CD14-positive monocyte (primary cell): ENCODE data around the gene MPP1. TPM values are rescaled to one million over a fixed set of nuclear protein-coding genes. Genes with fewer than 3 reads are reported as not detected.

Experiments
- DNase-seq, 3 donors: peaks; one replicate each; pipeline ENCODE4 v3.0.0-alpha.2; 2011 to 2022
- H2AFZ ChIP-seq: 2 replicates; pipeline ENCODE4 v1.6.0; 2012; ENCODE audit warnings: mild to moderate bottlenecking, low read depth, low read length, inconsistent platforms; ENCODE audit not compliant: insufficient read depth, poor library complexity, severe bottlenecking
- H3K27ac ChIP-seq, 2 donors: 1 replicate in 1 of 2; 2 replicates in 1 of 2; pipeline ENCODE4 v1.5.1; 2012 to 2013; ENCODE audit warnings: low read length in 2 of 2, control low read depth in 1 of 2, inconsistent platforms in 1 of 2, low read depth in 1 of 2, mild to moderate bottlenecking in 1 of 2
- H3K27me3 ChIP-seq, 2 donors: one replicate each; pipeline versions ENCODE4 v1.6.0 to v1.6.1; 2011 to 2013; ENCODE audit warnings: low read length in 2 of 2; ENCODE audit not compliant: control insufficient read depth in 2 of 2, insufficient read depth in 2 of 2
- H3K36me3 ChIP-seq, 2 donors: replicated peaks in 1 of 2; 1 replicate in 1 of 2; 2 replicates in 1 of 2; pipeline versions ENCODE4 v1.5.1 to v1.6.1; 2012 to 2013; ENCODE audit warnings: low read length in 2 of 2, control low read depth in 1 of 2, inconsistent platforms in 1 of 2, mild to moderate bottlenecking in 1 of 2; ENCODE audit not compliant: insufficient read depth in 2 of 2, control insufficient read depth in 1 of 2
- H3K4me1 ChIP-seq, 2 donors: 1 replicate in 1 of 2; 2 replicates in 1 of 2; pipeline versions ENCODE4 v1.5.1 to v1.6.1; 2012 to 2013; ENCODE audit warnings: low read length in 2 of 2, control low read depth in 1 of 2, inconsistent platforms in 1 of 2, mild to moderate bottlenecking in 1 of 2, moderate library complexity in 1 of 2; ENCODE audit not compliant: insufficient read depth in 2 of 2, control insufficient read depth in 1 of 2
- H3K4me2 ChIP-seq: replicated peaks from 2 replicates; pipeline ENCODE3; 2012; ENCODE audit warnings: low read length, moderate library complexity, mild to moderate bottlenecking; ENCODE audit not compliant: poor library complexity, severe bottlenecking; ENCODE audit errors: extremely low read depth
- H3K4me3 ChIP-seq, 3 experiments: fragments of 200-600 bp in 1 of 3; sonication (generic) in 1 of 3; replicated peaks in 1 of 3; 1 replicate in 2 of 3; 2 replicates in 1 of 3; pipeline ENCODE4 v1.5.1; 2011 to 2013; ENCODE audit warnings: low read length in 3 of 3, mild to moderate bottlenecking in 3 of 3, control low read depth in 2 of 3, low read depth in 2 of 3, inconsistent platforms in 1 of 3, moderate library complexity in 1 of 3
- H3K79me2 ChIP-seq: 2 replicates; pipeline ENCODE4 v1.6.0; 2012; ENCODE audit warnings: mild to moderate bottlenecking, control low read depth, inconsistent platforms, low read length, moderate library complexity; ENCODE audit not compliant: insufficient read depth
- H3K9ac ChIP-seq: 2 replicates; pipeline ENCODE4 v1.6.0; 2017; ENCODE audit warnings: low read length, mild to moderate bottlenecking; ENCODE audit not compliant: insufficient read depth, poor library complexity, severe bottlenecking
- H3K9me3 ChIP-seq, 2 donors: replicated peaks in 1 of 2; 1 replicate in 1 of 2; 2 replicates in 1 of 2; pipeline versions ENCODE4 v1.5.1 to v1.6.1; 2012 to 2013; ENCODE audit warnings: low read length in 2 of 2, control low read depth in 1 of 2; ENCODE audit not compliant: control insufficient read depth in 1 of 2, insufficient read depth in 1 of 2
- H4K20me1 ChIP-seq: 2 replicates; pipeline ENCODE4 v1.6.0; 2012; ENCODE audit warnings: mild to moderate bottlenecking, low read length, control low read depth, moderate library complexity; ENCODE audit not compliant: insufficient read depth
- H3K27ac Mint-ChIP-seq, 7 donors: one replicate each; pipeline ENCODE4 v1.8.0; 2020; ENCODE audit warnings: mild to moderate bottlenecking in 7 of 7, mixed read lengths in 7 of 7, moderate library complexity in 6 of 7, inconsistent platforms in 2 of 7
- H3K27me3 Mint-ChIP-seq, 3 donors: one replicate each; pipeline ENCODE4 v1.8.0; 2021 to 2022; ENCODE audit warnings: low read depth in 3 of 3, mild to moderate bottlenecking in 3 of 3, mixed read lengths in 3 of 3, moderate library complexity in 3 of 3, inconsistent platforms in 1 of 3
- H3K36me3 Mint-ChIP-seq, 2 donors: one replicate each; pipeline ENCODE4 v1.8.0; 2020; ENCODE audit warnings: mixed read lengths in 2 of 2, inconsistent platforms in 1 of 2, mild to moderate bottlenecking in 1 of 2
- H3K4me1 Mint-ChIP-seq: one replicate; pipeline ENCODE4 v1.8.0; 2020; ENCODE audit warnings: mild to moderate bottlenecking, mixed read lengths
- H3K4me3 Mint-ChIP-seq, 2 donors: one replicate each; pipeline ENCODE4 v1.8.0; 2020; ENCODE audit warnings: mild to moderate bottlenecking in 2 of 2, mixed read lengths in 2 of 2, moderate library complexity in 1 of 2
- H3K9me3 Mint-ChIP-seq, 7 donors: one replicate each; pipeline ENCODE4 v1.8.0; 2020 to 2022; ENCODE audit warnings: mixed read lengths in 7 of 7, mild to moderate bottlenecking in 6 of 7, moderate library complexity in 6 of 7, inconsistent platforms in 2 of 7
- CTCF ChIP-seq: fragments of 200-600 bp; IDR thresholded peaks from one replicate; pipeline ENCODE4 v1.8.0; 2022; ENCODE audit warnings: antibody characterized with exemption, mild to moderate bottlenecking
- WGBS: methylation state at CpG from one replicate; pipeline ENCODE4 v1.1.5; 2013; ENCODE audit warnings: missing lambda C conversion rate; ENCODE audit not compliant: insufficient coverage; 5-methylcytosine and 5-hydroxymethylcytosine counted together
- intact Hi-C, 2 donors: fragments of 100-400 bp; cut with micrococcal nuclease; formaldehyde crosslinking; loops; one replicate each; pipeline versions ENCODE4 v1.15.0 to v1.15.1; 2023
- polyA plus RNA-seq, 3 donors: library from polyadenylated mRNA; depleted of rRNA in 1 of 3; unstranded in 2 of 3; stranded (reverse) in 1 of 3; fragments of 300-500 nt in 2 of 3; fragments of >200 nt in 1 of 3; fragmentation: Illumina TruSeq in 2 of 3; gene quantifications; 1 replicate in 2 of 3; 2 replicates in 1 of 3; pipeline ENCODE4 v1.2.3, GENCODE V29; 2012 to 2021

The MPP1 gene
- polyA plus RNA-seq, 3 donors, result 120 to 139 (median 135) TPM

GRCh38 chrX:154749856-154750255, 55.4 kb downstream of the MPP1 start:
- Mint-ChIP-seq H3K27ac (peak overlapping the region in 5 of 7 donors; percentile 57 to 88 (median 76)), H3K4me1 (peaks cover 43% of the 10 kb centered on the region), H3K27me3 (peaks cover 0 to 3% (median 0%) of the 10 kb centered on the region in 3 donors), H3K36me3 (no peaks in the 10 kb centered on the region), H3K4me3 (peak overlapping the region; percentile 81 to 90), H3K9me3 (peaks cover 0 to 4% (median 0%) of the 10 kb centered on the region in 7 donors)
- no peak for DNase-seq
- peaks cover 32 to 37% of the 10 kb centered on the region in 2 donors for H3K4me1 ChIP-seq
- peak overlapping the region; percentile 84 for H3K4me2 ChIP-seq
- peaks cover 9% of the 10 kb centered on the region for H4K20me1 ChIP-seq
- H3K9ac ChIP-seq, result peak overlapping the region; percentile 77
- WGBS, result no CpG with 5 or more reads among the region's 6 CpGs
- peak overlapping the region; percentile 56 to 82 (median 80) for H3K4me3 ChIP-seq
- H3K79me2 ChIP-seq, result peaks cover 57% of the 10 kb centered on the region
- H3K9me3 ChIP-seq, result no peaks in the 10 kb centered on the region
- intact Hi-C loops, result loop anchor here (5.0 kb wide), 2 partner anchors 33 to 38 kb away; no protein-coding TSS in a partner anchor
- H3K36me3 ChIP-seq, result no peaks in the 10 kb centered on the region
- H2AFZ ChIP-seq, result peak overlapping the region; percentile 76
- peak overlapping the region in 1 of 2 donors; percentile 86 for H3K27ac ChIP-seq
- no peaks in the 10 kb centered on the region for H3K27me3 ChIP-seq
- TF ChIP-seq CTCF, result no peak

GRCh38 chrX:154748712-154749339, 56.5 kb downstream of the MPP1 start:
- Mint-ChIP-seq H3K4me1 (peaks cover 43% of the 10 kb centered on the region), H3K36me3 (no peaks in the 10 kb centered on the region), H3K27ac (no peak overlapping the region), H3K4me3 (peak overlapping the region; percentile 34 to 90), H3K9me3 (peaks cover 0 to 4% (median 0%) of the 10 kb centered on the region in 7 donors), H3K27me3 (peaks cover 0 to 6% (median 0%) of the 10 kb centered on the region in 3 donors)
- Histone ChIP-seq H2AFZ (peak overlapping the region; percentile 46), H3K36me3 (no peaks in the 10 kb centered on the region), H3K27ac (peak overlapping the region in 1 of 2 donors; percentile 48), H3K4me3 (peak overlapping the region in 1 of 3 experiments; percentile 82), H3K9me3 (no peaks in the 10 kb centered on the region), H4K20me1 (peaks cover 9% of the 10 kb centered on the region), H3K9ac (no peak overlapping the region), H3K4me1 (peaks cover 32 to 37% of the 10 kb centered on the region in 2 donors), H3K79me2 (peaks cover 68% of the 10 kb centered on the region), H3K27me3 (no peaks in the 10 kb centered on the region), H3K4me2 (peak overlapping the region; percentile 84)
- peak; percentile 44 to 67 (median 61) for DNase-seq
- TF ChIP-seq CTCF, result peak; percentile 71
- no CpG with 5 or more reads among the region's 11 CpGs for WGBS
- intact Hi-C loops, result loop anchor here in 1 of 2 donors (5.0 kb wide), 1 partner anchor 37 kb away; no protein-coding TSS in a partner anchor
